Urinary bladder (tissue), 4 donors: ENCODE results near the gene ORC5. TPM values are rescaled to one million over a fixed set of nuclear protein-coding genes. Genes with fewer than 3 reads are reported as not detected.

Experiments
- DNase-seq: peaks from one replicate; pipeline ENCODE4 v3.0.0-alpha.2; 2015; ENCODE audit errors: extremely low spot score
- H3K27ac ChIP-seq: one replicate; pipeline ENCODE4 v1.5.1; 2013; ENCODE audit warnings: low read depth, mild to moderate bottlenecking, moderate library complexity
- H3K36me3 ChIP-seq: one replicate; pipeline ENCODE4 v1.6.1; 2013; ENCODE audit warnings: mild to moderate bottlenecking, moderate library complexity; ENCODE audit not compliant: insufficient read depth
- H3K4me1 ChIP-seq: one replicate; pipeline ENCODE4 v1.6.1; 2013; ENCODE audit warnings: mild to moderate bottlenecking, moderate library complexity; ENCODE audit not compliant: insufficient read depth
- H3K4me3 ChIP-seq: one replicate; pipeline ENCODE4 v1.5.1; 2013; ENCODE audit warnings: low read depth, low read length
- WGBS: extraction: QIAGEN DNeasy Blood & Tissue Kit; methylation state at CpG from one replicate; pipeline ENCODE4 v1.1.7; 2013; 5-methylcytosine and 5-hydroxymethylcytosine counted together
- polyA plus RNA-seq: library from polyadenylated mRNA; stranded (reverse); fragments of 200-250 nt; gene quantifications from one replicate; pipeline ENCODE4 v1.2.3, GENCODE V29; 2013
- total RNA-seq: library from RNA; depleted of rRNA; stranded (reverse); fragments of >200 nt; gene quantifications from one replicate; pipeline ENCODE4 v1.2.3, GENCODE V29; 2014
- donor health status: healthy with polysubstance abuse.
- donor health status: healthy.

The ORC5 gene
- total and polyA plus RNA-seq, 2 donors, result 12.3 to 47.6 TPM

DNA sequence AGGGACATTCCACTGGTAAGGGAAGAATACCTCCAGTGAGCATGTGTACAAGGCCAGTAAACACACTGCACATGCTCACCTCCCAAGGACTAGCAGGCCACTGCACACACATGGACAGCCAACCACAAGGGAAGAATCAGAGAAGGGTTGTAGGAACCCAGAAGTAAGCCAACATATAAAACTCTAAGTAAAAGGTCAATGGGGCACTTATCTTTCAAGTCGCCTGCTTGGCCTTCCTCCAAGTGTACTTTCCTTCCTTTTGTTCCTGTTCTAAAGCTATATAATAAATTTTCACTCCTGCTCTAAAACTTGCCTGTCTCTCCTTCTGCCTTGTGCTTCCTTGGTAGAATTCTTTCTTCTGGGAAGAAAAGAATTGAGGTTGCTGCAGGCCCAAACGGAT, 33.0 kb downstream of the ORC5 start:
- Histone ChIP-seq H3K27ac (no peak overlapping the region), H3K4me1 (no peaks in the 10 kb centered on the region), H3K36me3 (peaks cover 2% of the 10 kb centered on the region), H3K4me3 (no peak overlapping the region)
- DNase-seq, result no peak
- 56% methylated on average over 2 of the region's 2 CpGs for WGBS

DNA sequence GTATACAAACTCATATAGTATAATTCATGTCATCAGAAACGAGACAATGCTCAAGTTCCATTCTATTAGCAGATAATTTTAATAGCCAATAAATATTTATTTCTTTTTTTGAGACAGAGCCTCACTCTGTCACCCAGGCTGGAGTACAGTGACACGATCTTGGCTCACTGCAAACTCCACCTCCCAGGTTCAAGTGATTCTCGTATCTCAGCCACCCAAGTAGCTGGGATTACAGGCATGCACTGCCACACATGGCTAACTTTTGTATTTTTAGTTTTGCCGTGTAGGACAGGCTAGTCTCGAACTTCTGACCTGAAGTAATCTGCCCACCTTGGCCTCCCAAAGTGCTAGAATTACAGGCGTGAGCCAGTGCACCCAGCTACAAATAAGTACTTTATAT, 45.7 kb downstream of the ORC5 start:
- no peak for DNase-seq
- H3K4me3 ChIP-seq, result no peak overlapping the region
- WGBS, result 70% methylated on average over 6 of the region's 6 CpGs
- no peak overlapping the region for H3K27ac ChIP-seq
- no peaks in the 10 kb centered on the region for H3K4me1 ChIP-seq
- peaks cover 2% of the 10 kb centered on the region for H3K36me3 ChIP-seq

DNA sequence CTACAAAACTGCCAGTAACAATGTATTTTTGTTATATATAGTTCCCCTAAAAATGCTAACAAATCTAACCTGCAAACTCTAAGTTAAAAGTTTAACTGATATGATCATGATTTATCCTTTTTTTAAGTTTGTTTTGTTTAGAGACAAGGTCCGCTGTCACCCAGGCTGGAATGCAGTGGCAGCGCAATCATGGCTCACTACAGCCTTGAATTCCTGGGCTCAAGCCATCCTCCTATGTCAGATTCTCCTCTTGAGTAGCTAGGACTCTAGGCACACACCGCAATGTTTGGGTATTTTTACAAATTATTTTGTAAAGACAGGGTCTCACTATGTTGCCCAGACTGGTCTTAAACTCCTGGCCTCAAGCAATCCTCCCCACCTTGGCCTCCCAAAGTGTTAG, 46.6 kb downstream of the ORC5 start:
- no peak for DNase-seq
- Histone ChIP-seq H3K4me3 (no peak overlapping the region), H3K36me3 (peaks cover 2% of the 10 kb centered on the region), H3K4me1 (no peaks in the 10 kb centered on the region), H3K27ac (no peak overlapping the region)
- WGBS, result 87% methylated on average over 3 of the region's 3 CpGs

DNA sequence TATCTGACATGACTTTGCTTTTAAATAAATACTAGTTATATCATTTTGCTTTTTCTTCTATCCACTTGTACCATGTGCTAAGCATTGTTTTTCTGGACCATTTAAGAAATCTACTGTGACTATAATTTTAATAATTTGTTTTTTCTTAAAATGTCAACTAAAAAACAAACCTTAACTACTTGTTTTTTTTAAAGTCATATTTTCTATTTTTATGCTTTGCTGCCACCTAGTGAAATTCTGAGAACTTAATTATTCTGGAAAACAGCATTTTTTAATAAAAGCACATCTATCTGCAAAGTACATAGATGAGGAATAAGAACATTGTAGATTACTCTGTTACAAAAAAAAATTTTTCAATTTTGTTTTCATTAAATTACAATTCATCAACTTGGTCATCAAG, 47.4 kb downstream of the ORC5 start:
- Histone ChIP-seq H3K4me1 (no peaks in the 10 kb centered on the region), H3K36me3 (peaks cover 2% of the 10 kb centered on the region), H3K4me3 (no peak overlapping the region), H3K27ac (no peak overlapping the region)
- DNase-seq, result no peak

DNA sequence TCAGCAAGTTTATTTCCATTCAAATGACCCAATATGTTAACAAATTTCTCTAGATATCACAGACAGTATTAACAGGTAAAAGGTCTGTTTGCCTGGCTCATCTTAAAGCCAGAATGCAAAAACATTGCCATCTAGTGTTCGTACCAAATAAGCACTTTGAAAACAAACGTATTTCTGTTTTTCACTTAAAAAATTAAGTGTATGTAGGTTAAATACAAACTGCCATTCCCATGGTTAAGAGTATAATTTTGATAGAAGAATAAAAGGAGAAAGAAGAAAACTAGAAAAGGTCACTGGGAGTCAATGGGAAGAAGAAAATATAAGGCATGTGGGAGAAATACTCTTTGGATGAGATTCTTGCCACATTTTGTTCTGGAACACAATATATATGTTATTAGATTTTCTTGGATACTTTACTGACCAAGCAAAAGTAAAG, 51.0 kb downstream of the ORC5 start:
- no peaks in the 10 kb centered on the region for H3K4me1 ChIP-seq
- no peak overlapping the region for H3K27ac ChIP-seq
- no peaks in the 10 kb centered on the region for H3K36me3 ChIP-seq
- DNase-seq, result no peak
- WGBS, result 32% methylated on average over 2 of the region's 2 CpGs
- no peak overlapping the region for H3K4me3 ChIP-seq

DNA sequence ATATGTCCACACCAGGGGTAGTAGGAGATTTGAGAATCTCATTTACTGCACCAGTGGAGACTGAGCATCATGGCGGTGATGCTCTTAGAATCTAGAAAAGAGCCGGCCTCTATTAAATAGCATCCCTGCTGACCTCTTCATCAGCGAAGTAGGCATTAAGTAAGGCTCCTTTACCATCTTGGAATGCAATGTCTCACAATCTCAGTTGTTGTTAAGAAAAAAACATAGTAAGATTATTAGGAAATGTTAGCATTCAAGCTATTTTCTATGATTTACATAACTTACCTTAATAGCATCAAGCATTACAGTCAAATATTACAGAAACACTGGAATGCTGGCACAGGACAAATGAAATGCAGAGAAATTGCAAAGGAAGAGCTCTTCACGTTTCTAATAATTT, 54.5 kb downstream of the ORC5 start:
- DNase-seq, result no peak
- Histone ChIP-seq H3K36me3 (no peaks in the 10 kb centered on the region), H3K27ac (no peak overlapping the region), H3K4me3 (no peak overlapping the region), H3K4me1 (no peaks in the 10 kb centered on the region)
- WGBS, result 76% methylated on average over 4 of the region's 4 CpGs

DNA sequence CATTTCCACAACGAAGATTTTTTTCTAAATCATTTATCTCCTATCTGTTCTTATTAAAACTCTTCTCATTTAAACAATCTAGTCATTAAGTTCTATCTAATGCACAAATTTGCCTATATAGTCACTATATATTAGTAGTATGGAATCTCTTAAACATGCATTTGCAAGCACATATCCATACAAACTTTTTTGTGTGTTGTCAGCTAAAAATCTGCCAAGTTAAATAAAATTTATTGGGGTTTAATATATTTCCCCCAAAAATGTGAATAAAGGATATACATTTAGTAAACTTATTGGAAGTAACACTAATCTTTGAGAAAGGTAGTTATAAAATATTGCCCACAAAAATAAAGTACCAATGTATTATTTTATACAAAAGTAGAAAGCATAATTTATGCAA, 55.3 kb downstream of the ORC5 start:
- H3K36me3 ChIP-seq, result no peaks in the 10 kb centered on the region
- no peak for DNase-seq
- no peak overlapping the region for H3K4me3 ChIP-seq
- H3K4me1 ChIP-seq, result no peaks in the 10 kb centered on the region
- 74% methylated on average over 1 of the region's 1 CpG for WGBS
- H3K27ac ChIP-seq, result no peak overlapping the region

DNA sequence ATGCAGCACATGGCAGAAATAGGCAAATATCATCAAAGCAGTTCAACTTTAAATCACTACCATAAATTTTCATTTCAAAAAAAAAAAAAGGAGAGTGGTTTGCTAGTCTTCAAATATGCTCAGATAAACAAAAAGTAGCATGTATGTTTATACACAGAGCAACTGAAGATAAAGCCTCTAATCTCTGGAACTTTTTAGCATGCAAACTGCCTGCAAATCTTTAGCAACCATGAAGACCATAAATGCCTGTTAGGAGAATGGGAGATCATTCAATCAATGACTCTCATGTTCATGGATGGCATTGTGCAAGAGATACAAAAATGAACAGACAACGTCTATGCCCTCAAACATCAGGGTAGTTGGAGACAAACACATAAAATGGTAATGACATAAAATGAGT, 57.3 kb downstream of the ORC5 start:
- 48% methylated on average over 1 of the region's 1 CpG for WGBS
- H3K4me1 ChIP-seq, result no peaks in the 10 kb centered on the region
- no peak for DNase-seq

DNA sequence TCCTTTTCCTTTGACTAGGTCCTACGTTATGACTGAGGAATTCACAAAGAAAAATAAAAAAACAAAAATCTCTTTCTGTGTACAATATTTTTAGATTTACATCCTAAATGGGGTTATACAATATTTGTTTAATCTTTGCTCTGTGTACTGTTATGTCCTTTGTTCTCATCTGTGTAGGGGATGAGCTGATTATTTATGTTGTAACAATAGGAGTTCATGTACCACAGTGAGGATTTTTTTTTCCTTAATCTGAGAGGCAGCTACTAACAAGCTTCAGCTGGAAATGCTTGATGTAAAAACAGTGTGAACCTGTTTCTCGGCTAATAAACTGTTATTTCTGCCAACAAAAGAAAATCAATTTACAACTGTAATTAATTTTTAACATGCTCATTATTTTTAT, 58.0 kb downstream of the ORC5 start:
- DNase-seq, result no peak
- H3K27ac ChIP-seq, result no peak overlapping the region
- H3K4me3 ChIP-seq, result no peak overlapping the region
- WGBS, result 66% methylated on average over 2 of the region's 2 CpGs
- no peaks in the 10 kb centered on the region for H3K36me3 ChIP-seq
- H3K4me1 ChIP-seq, result no peaks in the 10 kb centered on the region

More for the DNA sequence above, 57.3 kb downstream of the ORC5 start:
- Histone ChIP-seq H3K4me3 (no peak overlapping the region), H3K27ac (no peak overlapping the region), H3K36me3 (no peaks in the 10 kb centered on the region)

DNA sequence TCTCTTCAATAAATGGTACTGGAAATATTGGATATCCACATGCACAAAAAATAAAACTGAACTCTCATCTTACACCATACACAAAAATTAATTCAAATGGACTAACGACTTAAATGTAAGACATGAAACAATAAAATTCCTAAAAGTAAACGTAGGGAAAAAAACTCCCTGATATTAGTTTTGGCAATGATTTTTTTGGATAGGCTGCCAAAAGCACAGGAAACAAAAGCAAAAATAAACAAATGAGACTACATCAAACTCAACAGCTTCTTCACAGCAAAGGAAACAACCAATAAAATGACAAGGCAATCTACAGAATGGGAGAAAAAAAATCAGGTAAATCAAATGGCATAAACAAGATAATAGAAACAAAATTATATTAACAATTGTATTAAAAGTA, 65.7 kb downstream of the ORC5 start:
- H3K27ac ChIP-seq, result no peak overlapping the region
- 61% methylated on average over 2 of the region's 2 CpGs for WGBS

DNA sequence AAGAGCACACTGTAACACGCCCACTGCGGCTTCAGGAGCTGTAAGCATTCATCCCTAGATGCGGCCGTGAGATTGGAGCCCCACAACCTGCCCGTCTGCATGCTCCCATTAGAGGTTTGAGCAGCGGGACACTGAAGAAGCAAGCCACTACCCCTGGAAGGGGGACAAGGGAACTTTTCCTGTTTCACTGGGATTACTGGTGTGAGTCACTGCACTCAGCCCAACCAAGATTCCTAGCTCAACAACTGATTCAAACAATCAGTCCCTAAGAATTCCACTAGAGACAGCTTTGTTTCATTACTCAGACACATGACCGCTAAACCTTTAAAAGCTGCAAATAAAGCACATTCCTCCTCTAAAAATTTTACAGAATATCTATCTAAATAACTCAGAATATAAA, 69.8 kb downstream of the ORC5 start:
- H3K4me1 ChIP-seq, result no peaks in the 10 kb centered on the region
- WGBS, result 86% methylated on average over 7 of the region's 7 CpGs
- H3K4me3 ChIP-seq, result no peak overlapping the region
- no peak for DNase-seq
- no peak overlapping the region for H3K27ac ChIP-seq
- H3K36me3 ChIP-seq, result peaks cover 2% of the 10 kb centered on the region

More for the DNA sequence above, 65.7 kb downstream of the ORC5 start:
- DNase-seq, result no peak
- Histone ChIP-seq H3K36me3 (no peaks in the 10 kb centered on the region), H3K4me1 (no peaks in the 10 kb centered on the region), H3K4me3 (no peak overlapping the region)

DNA sequence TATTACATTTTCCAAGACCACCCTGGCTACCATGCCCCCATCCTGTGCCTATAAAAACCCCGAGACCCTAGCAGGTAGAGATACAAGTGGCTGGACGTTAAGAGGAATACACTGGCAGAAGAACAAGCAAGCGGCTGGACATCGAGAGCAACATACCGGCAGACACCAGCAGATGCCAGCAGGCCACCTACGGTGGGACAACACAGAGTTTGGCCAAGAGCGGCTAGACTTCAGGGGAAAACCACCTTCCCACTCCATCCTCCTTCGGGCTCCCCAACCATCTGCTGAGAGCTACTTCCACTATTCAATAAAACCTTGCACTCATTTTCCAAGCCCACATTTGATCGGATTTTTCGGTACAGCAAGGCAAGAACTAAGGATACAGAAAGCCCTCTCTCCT, 70.3 kb downstream of the ORC5 start:
- WGBS, result 97% methylated on average over 10 of the region's 10 CpGs
- no peaks in the 10 kb centered on the region for H3K4me1 ChIP-seq
- peaks cover 2% of the 10 kb centered on the region for H3K36me3 ChIP-seq

DNA sequence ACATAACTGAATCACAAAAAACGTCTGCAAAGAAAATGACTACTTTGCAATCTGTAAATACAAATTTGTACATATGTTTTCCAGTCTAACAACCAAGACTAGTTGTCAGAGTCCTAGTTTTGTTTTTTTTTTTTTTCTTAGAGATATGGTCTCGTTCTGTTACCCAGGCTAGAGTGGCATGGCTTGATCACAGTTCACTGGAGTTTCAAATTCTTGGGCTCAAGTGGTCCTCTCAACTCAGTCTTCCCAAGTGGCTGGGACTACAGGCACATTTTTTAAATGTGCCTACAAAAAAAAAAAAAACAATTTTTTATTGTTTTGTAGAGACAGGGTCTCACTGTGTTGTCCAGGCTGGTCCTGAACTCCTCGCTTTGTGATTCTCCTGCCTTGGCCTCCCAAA, 70.8 kb downstream of the ORC5 start:
- 81% methylated on average over 3 of the region's 3 CpGs for WGBS
- DNase-seq, result no peak
- Histone ChIP-seq H3K27ac (no peak overlapping the region), H3K36me3 (peaks cover 2% of the 10 kb centered on the region), H3K4me3 (no peak overlapping the region), H3K4me1 (no peaks in the 10 kb centered on the region)

More for the DNA sequence above, 70.3 kb downstream of the ORC5 start:
- Histone ChIP-seq H3K4me3 (no peak overlapping the region), H3K27ac (no peak overlapping the region)
- no peak for DNase-seq

DNA sequence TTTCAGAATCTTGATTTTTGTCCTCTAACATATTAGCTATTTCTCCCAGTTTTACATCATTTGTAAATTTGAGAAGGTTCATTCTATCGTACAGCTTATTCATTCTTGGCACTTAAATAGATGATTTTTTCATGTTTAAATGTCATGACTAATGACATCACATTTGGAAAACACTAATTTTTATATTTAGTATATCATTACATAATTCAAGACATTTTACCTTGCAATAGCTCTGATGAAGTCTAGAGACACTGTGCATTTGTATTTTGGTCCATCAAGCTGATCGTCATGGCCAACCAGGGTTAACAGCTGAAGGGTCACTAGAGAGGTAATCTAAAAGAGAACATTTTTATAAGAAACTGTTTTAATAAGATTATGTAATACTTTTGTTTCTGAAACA, 71.3 kb downstream of the ORC5 start:
- Histone ChIP-seq H3K4me1 (no peaks in the 10 kb centered on the region), H3K27ac (no peak overlapping the region), H3K36me3 (peaks cover 2% of the 10 kb centered on the region), H3K4me3 (no peak overlapping the region)
- 77% methylated on average over 2 of the region's 2 CpGs for WGBS
- no peak for DNase-seq
